Hepatocyte (in vitro differentiated cells): ENCODE data around the gene S100A11. TPM values are rescaled to one million over a fixed set of nuclear protein-coding genes. Genes with fewer than 3 reads are reported as not detected.
"Not testable (repeated sequence)": the region's sequence is repeated elsewhere in the genome, so short reads cannot be mapped to it uniquely, and the experiment has no call there.

Source experiments
- DNase-seq: peaks from one replicate; pipeline ENCODE4 v3.0.0-alpha.2; 2016; ENCODE audit warnings: low spot score
- H2AFZ ChIP-seq: fragments of 200-600 bp; sonication (generic); 2 replicates; pipeline ENCODE4 v1.6.0; 2016; ENCODE audit warnings: antibody characterized with exemption, mild to moderate bottlenecking
- H3K27ac ChIP-seq: fragments of 200-600 bp; sonication (generic); 2 replicates; pipeline ENCODE4 v1.5.1; 2016; ENCODE audit warnings: mild to moderate bottlenecking
- H3K27me3 ChIP-seq: fragments of 200-600 bp; sonication (generic); 2 replicates; pipeline ENCODE4 v1.6.1; 2016
- H3K36me3 ChIP-seq: fragments of 200-600 bp; sonication (generic); replicated peaks from 2 replicates; pipeline ENCODE4 v1.5.1; 2016; ENCODE audit warnings: low read depth; ENCODE audit not compliant: insufficient read depth
- H3K4me1 ChIP-seq: fragments of 200-600 bp; sonication (generic); 2 replicates; pipeline ENCODE4 v1.5.1; 2016; ENCODE audit warnings: mild to moderate bottlenecking, moderate library complexity; ENCODE audit not compliant: insufficient read depth
- H3K4me2 ChIP-seq: fragments of 200-600 bp; sonication (generic); 2 replicates; pipeline ENCODE4 v1.6.0; 2016
- H3K4me3 ChIP-seq: fragments of 200-600 bp; sonication (generic); 2 replicates; pipeline ENCODE4 v1.5.1; 2016; ENCODE audit warnings: mild to moderate bottlenecking
- H3K79me2 ChIP-seq: fragments of 200-600 bp; sonication (generic); 2 replicates; pipeline ENCODE4 v1.6.0; 2017; ENCODE audit warnings: mild to moderate bottlenecking
- H3K9me2 ChIP-seq: fragments of 200-600 bp; sonication (generic); replicated peaks from 2 replicates; pipeline ENCODE4 v1.6.0; 2017; ENCODE audit warnings: mild to moderate bottlenecking; ENCODE audit not compliant: insufficient read depth
- H3K9me3 ChIP-seq: fragments of 200-600 bp; sonication (generic); 2 replicates; pipeline ENCODE4 v1.5.1; 2016; ENCODE audit warnings: low read depth, mild to moderate bottlenecking
- H4K20me1 ChIP-seq: fragments of 200-600 bp; sonication (generic); 2 replicates; pipeline ENCODE4 v1.6.0; 2016; ENCODE audit warnings: mild to moderate bottlenecking; ENCODE audit not compliant: insufficient read depth, poor library complexity, severe bottlenecking
- EZH2 ChIP-seq: fragments of 200-600 bp; sonication (generic); IDR thresholded peaks from 2 replicates; pipeline ENCODE4 v1.6.1; 2016; ENCODE audit warnings: antibody characterized with exemption, mild to moderate bottlenecking, borderline replicate concordance
- EZH2phosphoT487 ChIP-seq: fragments of 200-600 bp; sonication (generic); IDR thresholded peaks from one replicate; pipeline ENCODE4 v1.6.1; 2018; ENCODE audit warnings: antibody characterized with exemption, mild to moderate bottlenecking, low read depth, moderate library complexity; ENCODE audit not compliant: unreplicated experiment, severe bottlenecking
- WGBS: methylation state at CpG from one replicate; pipeline ENCODE4 v1.1.6; 2016; ENCODE audit warnings: low lambda C conversion rate; ENCODE audit errors: missing lambda C conversion rate; 5-methylcytosine and 5-hydroxymethylcytosine counted together
- polyA plus RNA-seq: library from polyadenylated mRNA; unstranded; fragments of >200 nt; fragmentation: Nextera tagmentation; extraction: Ambion mirVana; gene quantifications from 2 replicates; pipeline ENCODE4 v1.2.1, GENCODE V29; 2016
- total RNA-seq: library from RNA; depleted of rRNA; stranded (reverse); fragments of >200 nt; gene quantifications from 2 replicates; pipeline ENCODE4 v1.2.3, GENCODE V29; 2014
- TF ChIP-seq, protein P1 (sequence below): fragments of 200-600 bp; sonication (generic); IDR thresholded peaks from 2 replicates; pipeline ENCODE4 v1.5.1; 2016; ENCODE audit warnings: antibody characterized with exemption, mild to moderate bottlenecking; ENCODE audit not compliant: poor library complexity

The S100A11 gene
- total RNA-seq (258 and 295 TPM in 2 replicates), polyA plus RNA-seq (1,491 and 1,531 TPM in 2 replicates)

GRCh38 chr1:152036267-152037216 is at the start of gene S100A11:
Gene S100A11, minus strand, starts transcription at chr1:152037004. Its CDS starts 89 bp downstream, at chr1:152036915.
- WGBS, result under 1% methylated on average over 45 of the region's 53 CpGs

DNA sequence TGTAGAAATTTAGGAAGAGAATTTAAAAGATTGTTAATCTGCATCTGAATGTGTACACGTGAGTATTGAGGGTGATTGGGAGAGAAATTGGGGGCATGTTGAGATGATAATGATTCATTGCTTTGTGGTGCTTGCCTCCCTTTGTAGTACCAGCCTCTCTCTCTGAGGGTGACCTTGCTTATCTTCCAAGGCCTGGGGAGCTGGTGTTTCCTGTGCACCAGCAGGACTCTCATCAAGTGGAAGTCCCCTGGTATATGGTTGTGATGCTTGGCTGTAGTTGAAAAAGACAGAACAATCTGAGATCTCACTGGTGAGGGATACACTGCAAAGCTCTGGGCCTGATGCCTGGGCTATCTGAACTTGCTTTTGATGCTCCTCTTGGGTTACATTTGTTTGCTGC is 48.0 kb upstream of the S100A11 start:
- no peak overlapping the region for H3K4me3 ChIP-seq
- H3K9me2 ChIP-seq, result no peaks in the 10 kb centered on the region
- H3K36me3 ChIP-seq, result no peaks in the 10 kb centered on the region
- H3K79me2 ChIP-seq, result no peaks in the 10 kb centered on the region
- DNase-seq, result no peak
- H3K4me2 ChIP-seq, result no peak overlapping the region
- no peak for TF ChIP-seq EZH2
- TF ChIP-seq EZH2phosphoT487, result no peak
- TF ChIP-seq, protein P1, sequence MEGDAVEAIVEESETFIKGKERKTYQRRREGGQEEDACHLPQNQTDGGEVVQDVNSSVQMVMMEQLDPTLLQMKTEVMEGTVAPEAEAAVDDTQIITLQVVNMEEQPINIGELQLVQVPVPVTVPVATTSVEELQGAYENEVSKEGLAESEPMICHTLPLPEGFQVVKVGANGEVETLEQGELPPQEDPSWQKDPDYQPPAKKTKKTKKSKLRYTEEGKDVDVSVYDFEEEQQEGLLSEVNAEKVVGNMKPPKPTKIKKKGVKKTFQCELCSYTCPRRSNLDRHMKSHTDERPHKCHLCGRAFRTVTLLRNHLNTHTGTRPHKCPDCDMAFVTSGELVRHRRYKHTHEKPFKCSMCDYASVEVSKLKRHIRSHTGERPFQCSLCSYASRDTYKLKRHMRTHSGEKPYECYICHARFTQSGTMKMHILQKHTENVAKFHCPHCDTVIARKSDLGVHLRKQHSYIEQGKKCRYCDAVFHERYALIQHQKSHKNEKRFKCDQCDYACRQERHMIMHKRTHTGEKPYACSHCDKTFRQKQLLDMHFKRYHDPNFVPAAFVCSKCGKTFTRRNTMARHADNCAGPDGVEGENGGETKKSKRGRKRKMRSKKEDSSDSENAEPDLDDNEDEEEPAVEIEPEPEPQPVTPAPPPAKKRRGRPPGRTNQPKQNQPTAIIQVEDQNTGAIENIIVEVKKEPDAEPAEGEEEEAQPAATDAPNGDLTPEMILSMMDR, result no peak
- H3K4me1 ChIP-seq, result no peaks in the 10 kb centered on the region
- no peak overlapping the region for H3K27ac ChIP-seq
- no peak overlapping the region for H2AFZ ChIP-seq
- 36% methylated on average over 1 of the region's 1 CpG for WGBS
- no peaks in the 10 kb centered on the region for H3K9me3 ChIP-seq
- H4K20me1 ChIP-seq, result no peaks in the 10 kb centered on the region
- H3K27me3 ChIP-seq, result no peaks in the 10 kb centered on the region

More at GRCh38 chr1:152036267-152037216, at the start of gene S100A11:
- no peaks in the 10 kb centered on the region for H3K27me3 ChIP-seq
- H3K4me1 ChIP-seq, result peaks cover 17% of the 10 kb centered on the region
- TF ChIP-seq EZH2phosphoT487, result no peak
- TF ChIP-seq, protein P1, result no peak
- TF ChIP-seq EZH2, result no peak
- H3K79me2 ChIP-seq, result peaks cover 26% of the 10 kb centered on the region
- peak; percentile 96 for DNase-seq
- no peaks in the 10 kb centered on the region for H3K9me2 ChIP-seq
- peak within 1 kb of the TSS; percentile 65 for H2AFZ ChIP-seq
- H3K4me2 ChIP-seq, result peak within 1 kb of the TSS; percentile 81
- no peaks in the 10 kb centered on the region for H3K36me3 ChIP-seq
- H3K9me3 ChIP-seq, result no peaks in the 10 kb centered on the region
- peak within 1 kb of the TSS; percentile 100 for H3K27ac ChIP-seq
- peak within 1 kb of the TSS; percentile 84 for H3K4me3 ChIP-seq
- no peaks in the 10 kb centered on the region for H4K20me1 ChIP-seq

GRCh38 chr1:152081026-152081425 is 44.2 kb upstream of the S100A11 start:
- not testable (repeated sequence) for H3K36me3 ChIP-seq, H3K9me3 ChIP-seq, H3K27me3 ChIP-seq, H3K9me2 ChIP-seq, H3K4me1 ChIP-seq, H3K4me2 ChIP-seq, H3K4me3 ChIP-seq, H3K79me2 ChIP-seq, H3K27ac ChIP-seq, H4K20me1 ChIP-seq, DNase-seq, H2AFZ ChIP-seq
- 91% methylated on average over 12 of the region's 17 CpGs for WGBS

DNA sequence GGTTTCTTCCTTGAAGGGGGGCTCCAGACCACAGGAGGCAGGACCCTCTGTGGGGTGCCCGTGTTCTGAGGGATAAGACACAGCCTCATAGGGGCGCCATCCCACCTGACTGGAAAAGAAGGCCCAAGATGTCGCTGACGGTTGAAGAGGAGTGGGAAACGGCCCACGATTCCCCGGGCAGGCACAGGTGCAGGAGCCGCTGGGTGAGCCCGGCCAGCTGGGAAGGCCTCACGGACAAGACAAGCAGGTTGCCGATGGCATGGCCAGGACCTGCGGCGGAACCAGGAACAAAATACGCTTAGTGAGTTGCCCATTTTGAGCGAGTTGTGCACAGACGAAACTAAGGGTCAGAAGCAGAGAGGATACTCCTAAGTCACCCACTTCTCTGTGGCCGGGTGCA is 43.7 kb upstream of the S100A11 start:
- not testable (repeated sequence) for H3K27me3 ChIP-seq, H3K4me1 ChIP-seq, H3K79me2 ChIP-seq, H3K36me3 ChIP-seq, H4K20me1 ChIP-seq, H3K4me2 ChIP-seq, DNase-seq, H2AFZ ChIP-seq, H3K4me3 ChIP-seq, H3K27ac ChIP-seq, H3K9me3 ChIP-seq, H3K9me2 ChIP-seq
- WGBS, result 85% methylated on average over 17 of the region's 17 CpGs
